ENCODE measurements around the gene PCYOX1L.

The PCYOX1L gene

DNA sequence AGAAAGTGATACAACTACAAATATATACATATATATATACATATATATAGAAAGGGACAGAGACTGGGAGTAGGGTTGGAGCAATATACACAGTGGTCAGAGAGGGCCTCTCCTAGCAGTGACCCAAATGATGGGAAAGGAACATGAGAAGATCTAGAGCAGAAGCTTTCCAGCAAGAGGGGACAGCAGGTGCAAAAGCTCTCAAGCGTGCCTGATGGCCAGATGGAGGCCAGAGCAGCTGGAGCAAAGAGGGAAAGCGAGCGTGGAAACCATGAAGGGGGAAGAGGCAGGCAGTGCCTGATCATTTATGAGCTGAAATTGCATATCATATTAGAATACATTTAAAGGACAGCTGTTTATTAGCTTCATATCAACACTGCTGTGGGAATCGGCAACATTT, 20.1 kb upstream of the PCYOX1L start:
- no peak for DNase-seq (ENCODE audit: low read depth in 2 of 2)

DNA sequence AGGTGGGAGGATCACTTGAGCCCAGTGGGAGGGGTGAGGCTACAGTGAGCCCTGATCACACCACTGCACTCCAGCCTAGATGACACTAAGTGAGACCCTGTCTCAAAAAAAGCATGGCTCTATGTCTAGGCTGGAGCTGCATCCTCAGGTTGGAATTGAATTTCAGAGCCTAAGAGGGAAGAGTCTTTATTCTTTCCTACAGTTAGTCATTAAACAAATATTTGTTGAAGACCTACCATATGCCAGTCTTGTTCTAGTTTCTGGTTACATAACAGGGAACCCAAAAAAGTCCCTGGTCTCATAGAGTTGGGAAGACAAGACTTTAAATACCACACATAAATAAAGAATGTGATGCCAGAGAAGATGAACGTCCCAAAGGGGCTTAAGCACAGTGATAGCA, 19.5 kb upstream of the PCYOX1L start:
- DNase-seq (ENCODE audit: low read depth in 2 of 2), result no peak

DNA sequence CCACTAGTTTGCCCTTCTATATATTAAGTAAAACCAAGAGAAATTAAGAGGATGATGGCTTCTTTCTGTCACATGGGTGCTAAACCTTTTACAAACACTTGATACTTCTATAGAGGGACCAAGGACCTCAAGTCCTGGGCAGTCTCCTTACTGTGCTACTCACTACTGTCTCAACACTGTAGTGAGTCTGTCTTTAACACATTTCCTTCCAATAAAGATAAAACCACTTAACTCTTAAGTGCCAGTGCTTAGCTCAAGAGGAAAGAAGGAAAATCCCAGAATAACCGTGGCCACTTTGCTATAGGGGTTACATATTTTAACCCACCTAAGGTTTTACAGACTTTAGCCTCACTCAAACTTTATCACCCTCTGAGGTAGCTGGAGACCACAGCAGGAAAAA, 16.9 kb upstream of the PCYOX1L start:
- DNase-seq (ENCODE audit: low read depth in 2 of 2), result no peak

DNA sequence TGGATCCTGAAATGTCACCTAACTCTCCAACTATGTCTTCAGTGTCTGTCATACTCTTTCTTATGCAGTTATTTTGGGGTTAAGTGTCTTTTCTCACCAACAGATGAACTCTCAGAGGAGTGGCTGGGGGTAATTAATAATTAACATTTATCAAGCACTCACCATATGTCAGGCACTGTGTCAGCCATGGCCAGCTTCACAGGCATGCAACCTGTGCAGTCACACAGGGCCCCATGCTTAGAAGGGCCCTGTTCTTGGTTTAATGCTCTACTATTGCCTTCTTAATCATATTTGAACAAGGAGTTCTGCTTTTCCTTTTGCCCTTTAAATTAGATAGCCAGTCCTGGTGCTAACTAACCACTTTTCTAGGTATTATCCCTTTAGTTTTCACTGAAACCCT, 16.0 kb upstream of the PCYOX1L start:
- no peak for DNase-seq (ENCODE audit: low read depth in 2 of 2)

DNA sequence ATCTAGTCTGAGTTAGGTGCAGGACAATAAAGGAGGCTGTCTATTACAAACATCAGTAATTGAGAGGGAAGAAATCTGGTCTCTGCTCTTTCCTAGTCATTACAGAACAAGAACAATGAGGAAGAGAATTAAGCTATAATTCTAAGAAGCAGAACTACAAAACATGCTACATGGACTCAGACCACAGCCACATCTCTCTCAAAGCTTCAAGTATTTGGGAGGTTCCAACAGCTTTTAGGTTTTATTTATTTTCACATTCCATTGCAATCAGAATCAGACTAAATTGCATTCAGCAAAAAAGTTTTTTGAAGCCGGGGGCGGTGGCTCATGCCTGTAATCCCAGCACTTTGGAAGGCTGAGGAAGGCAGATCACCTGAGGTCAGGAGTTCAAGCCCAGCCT, 13.7 kb upstream of the PCYOX1L start:
- no peak for DNase-seq (ENCODE audit: low read depth in 2 of 2)

DNA sequence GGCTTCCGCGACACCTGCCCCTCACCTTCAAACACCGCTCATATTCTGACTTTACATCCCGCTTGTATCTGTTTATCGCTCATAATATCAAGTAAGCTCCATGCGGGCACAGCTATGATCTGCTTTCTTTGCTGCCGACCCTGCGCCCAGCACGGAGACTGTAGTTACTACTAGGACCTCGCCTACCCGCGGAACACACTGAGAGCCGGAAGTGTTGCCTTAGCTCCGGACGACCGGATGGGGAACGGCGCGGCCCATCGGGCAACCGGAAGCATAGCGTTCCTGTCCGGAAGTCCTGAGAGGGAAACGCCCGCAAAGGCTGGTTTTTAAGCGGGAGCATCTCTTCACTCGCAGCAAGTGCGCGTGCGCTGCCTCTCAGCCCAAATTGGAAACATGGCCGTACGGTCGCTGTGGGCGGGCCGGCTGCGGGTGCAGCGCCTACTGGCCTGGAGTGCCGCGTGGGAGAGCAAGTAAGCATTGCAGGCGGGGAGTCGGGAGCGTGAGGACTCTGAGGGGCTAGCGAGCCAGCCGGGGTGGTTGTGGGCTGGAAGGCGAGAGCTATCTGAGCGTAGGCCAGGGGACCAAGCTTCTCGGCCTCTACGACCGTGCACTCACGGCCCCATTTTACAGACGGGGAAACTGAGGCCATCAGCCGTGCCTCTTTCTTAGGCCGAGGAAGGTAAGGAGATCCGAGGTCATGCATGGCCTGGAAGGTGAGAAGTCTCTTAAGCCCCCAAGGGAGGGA, 12.5 kb upstream of the PCYOX1L start, which contains the start of gene GRPEL2:
GRPEL2 (plus strand) TSS at position 353 of the 745 bp plus-strand sequence; CDS start at position 394, 41 bp downstream.
- DNase-seq (ENCODE audit: low read depth in 2 of 2), result peak; percentile 82 to 83

DNA sequence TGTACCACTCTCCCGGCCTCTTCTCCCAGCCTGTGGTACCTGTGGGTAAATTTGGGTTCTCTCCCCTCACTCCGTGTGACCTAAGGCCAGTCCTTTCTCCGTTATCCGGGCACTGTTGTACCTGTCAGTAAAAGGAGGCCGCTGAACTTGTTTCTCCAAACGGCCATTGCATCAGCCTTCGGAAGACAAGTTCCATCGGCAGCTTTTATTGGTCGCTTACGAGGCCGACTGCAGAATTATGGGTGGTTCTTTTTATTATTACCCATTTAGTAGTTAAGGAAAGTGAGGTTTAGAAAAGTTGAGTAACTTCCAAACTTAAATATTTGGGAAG, 12.0 kb upstream of the PCYOX1L start:
- no peak for DNase-seq (ENCODE audit: low read depth in 2 of 2)

DNA sequence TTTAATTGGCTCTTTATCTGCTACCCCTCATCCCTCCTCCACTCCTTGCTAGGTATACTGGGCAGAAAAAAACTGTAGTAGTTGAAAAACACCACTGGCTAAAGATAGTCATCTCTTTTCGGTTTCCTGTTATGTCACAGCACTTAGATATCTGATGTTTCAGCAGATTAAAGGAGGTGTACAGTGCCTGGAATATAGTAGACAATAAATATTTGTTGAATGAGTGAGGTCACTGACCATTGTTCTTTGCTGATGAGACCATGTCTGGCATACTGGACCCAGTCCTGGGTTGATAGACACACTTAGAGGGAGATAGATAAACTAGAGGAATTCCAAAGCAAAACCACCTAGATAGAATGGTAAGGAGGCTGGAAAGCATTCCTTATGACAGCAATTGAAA, 9.3 kb upstream of the PCYOX1L start:
- no peak for DNase-seq (ENCODE audit: low read depth in 2 of 2)

DNA sequence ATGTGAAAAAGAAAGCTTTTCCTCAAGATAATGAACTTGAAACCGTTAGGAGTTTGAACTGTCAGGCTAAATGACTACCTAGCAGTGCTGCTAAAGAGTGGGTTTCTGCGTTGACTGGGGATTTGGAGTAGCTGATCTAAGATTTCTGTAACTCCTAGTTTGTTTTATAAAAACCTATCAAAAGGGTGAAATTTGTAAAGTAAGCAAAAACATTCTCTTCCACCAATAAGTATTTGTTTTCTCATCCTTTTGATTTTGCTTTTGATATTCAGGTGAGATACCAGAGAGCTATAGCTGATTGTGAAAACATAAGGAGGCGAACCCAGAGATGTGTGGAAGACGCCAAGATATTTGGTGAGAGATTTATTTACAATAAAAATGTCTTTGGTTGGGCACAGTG, 8.5 kb upstream of the PCYOX1L start:
- no peak for DNase-seq (ENCODE audit: low read depth in 2 of 2)

DNA sequence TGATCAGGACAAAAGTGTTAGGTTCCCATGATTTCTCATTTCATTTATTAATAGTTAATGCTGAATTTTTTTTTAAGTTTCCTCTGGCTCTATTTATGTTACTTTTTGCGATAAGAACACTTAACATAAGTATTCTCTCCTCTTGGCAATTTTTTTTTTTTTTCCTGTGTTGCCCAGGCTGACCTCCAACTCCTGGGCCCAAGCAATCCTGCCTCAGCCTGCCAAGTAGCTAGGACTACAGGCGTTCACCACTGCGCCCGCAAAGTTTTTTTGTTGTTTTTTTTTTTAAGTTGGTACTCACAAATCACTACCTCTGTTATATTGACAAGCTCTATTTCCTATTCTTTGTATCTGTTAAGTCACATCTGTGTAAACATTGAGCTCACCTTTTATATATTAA, 5.7 kb upstream of the PCYOX1L start:
- no peak for DNase-seq (ENCODE audit: low read depth in 2 of 2)

DNA sequence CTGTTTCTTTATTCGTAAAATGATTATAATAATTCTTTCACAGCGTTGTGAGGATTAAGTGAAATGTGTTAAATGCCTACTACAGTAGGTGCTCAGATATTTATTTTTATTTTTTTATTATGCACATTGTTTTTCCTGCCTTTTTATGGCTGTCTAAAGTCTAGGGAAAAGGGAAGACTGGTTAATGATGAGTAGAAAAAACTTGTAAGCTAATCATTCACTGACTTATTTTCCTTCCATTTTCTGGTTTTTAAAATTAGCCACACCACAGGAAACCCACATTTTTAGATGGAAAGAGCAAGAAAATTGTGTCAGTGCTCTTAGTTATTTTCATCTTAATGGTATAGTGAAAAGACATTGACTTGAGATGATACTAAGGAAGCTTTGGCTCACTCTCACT, 3.9 kb upstream of the PCYOX1L start:
- no peak for DNase-seq (ENCODE audit: low read depth in 2 of 2)

DNA sequence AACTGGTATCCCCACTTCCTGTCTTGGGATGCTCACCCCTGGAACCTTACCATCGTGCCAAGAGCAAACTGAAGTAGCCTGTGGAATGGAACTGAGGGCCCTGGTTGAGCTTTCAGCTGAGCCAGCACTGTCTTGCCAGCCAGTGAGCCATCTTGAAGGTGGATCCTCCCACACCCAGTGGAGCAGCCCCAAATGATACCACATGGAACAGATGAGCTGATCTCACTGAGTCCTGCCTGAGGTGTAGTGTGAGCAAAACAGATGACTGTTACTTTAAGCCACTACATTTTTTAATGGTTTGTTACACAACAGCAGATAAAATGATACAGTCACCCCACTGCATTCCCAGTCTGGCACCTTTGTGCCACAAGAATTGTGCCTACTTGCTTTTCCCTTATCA, 2.2 kb upstream of the PCYOX1L start:
- no peak for DNase-seq (ENCODE audit: low read depth in 2 of 2)

DNA sequence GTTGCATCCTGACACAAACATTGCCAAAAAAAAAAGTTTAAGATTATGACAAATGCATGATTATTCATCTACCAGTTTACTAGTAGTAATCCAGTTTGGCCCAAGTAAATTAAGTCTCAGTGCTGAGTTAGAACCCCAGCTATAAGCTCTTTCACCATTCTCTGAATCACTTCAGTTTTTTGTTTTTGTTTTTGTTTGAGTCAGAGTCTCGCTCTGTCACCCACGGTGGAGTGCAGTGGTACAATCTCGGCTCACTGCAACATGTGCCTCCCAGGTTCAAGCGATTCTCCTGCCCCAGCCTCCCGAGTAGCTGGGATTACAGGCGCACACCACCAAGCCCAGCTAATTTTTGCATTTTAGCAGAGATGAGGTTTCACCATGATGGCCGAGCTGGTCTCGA, 1.5 kb upstream of the PCYOX1L start:
- DNase-seq (ENCODE audit: low read depth in 2 of 2), result no peak

DNA sequence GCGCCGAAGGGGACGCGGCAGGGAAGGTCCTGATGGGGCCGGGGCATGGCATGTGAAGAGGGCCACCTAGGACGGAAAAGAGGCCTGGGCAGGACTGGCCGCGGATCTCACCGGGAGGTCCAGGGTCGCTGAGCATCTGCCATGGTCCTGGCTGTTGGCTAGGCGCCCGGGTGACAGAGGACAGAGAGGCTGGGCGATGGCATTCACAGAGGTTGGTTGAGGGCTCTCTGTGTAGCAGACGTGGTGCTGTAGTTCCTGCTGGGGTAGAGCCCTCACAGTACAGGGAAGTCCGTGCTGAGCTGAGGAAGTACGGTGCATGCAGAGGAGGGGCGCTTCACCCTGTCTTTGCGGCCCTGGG, 427 bp downstream of the PCYOX1L start:
- no peak for DNase-seq (ENCODE audit: low read depth in 2 of 2)

DNA sequence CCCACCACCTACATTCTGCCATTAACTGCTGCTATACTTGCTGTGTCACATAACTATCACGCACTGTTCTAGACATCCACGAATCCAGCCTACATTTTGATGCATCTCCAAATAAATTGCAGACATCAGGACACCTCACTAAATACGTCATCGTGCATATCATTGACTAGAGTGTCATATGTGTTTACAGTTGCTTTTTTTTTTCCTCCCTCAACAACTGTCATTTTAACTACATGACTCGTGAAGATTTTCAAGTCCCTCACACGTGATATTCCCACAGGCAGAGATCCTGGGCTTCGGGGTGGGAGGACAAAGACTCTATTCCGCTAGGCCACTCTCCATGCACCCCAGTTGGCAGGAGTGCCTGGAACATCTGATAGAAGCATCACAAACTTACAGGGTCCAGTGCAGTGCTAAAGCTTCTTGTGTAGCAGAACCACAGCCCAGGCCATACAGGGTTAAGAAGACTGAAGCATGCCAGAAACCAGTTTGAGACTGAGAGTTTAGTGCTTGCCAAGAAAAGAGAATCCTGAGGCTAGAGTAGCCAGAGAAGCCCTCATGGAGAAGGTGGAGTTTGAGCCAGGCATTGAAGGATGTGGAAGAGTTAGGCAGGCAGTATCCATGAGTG, 1.1 kb downstream of the PCYOX1L start:
- DNase-seq (ENCODE audit: low read depth in 2 of 2), result no peak

DNA sequence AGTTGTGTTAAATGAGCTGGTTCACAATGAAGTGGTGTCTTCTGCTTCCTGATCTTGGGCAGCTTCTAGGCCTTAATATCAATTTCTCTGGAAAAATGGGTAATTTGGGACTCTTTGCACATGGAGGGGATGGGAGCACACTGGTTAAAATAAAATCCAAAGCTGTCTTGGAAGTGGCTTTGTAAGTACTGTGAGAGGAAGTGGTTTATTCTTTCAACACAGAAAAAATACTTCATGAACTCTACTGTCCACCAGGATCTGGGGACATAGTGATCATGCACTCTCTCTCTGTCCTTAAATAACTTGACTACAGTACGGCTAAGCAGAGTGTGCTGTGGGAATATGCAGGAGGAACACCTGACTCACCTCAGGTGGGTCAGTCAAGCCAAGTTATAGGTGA, 2.4 kb downstream of the PCYOX1L start:
- no peak for DNase-seq (ENCODE audit: low read depth in 2 of 2)

DNA sequence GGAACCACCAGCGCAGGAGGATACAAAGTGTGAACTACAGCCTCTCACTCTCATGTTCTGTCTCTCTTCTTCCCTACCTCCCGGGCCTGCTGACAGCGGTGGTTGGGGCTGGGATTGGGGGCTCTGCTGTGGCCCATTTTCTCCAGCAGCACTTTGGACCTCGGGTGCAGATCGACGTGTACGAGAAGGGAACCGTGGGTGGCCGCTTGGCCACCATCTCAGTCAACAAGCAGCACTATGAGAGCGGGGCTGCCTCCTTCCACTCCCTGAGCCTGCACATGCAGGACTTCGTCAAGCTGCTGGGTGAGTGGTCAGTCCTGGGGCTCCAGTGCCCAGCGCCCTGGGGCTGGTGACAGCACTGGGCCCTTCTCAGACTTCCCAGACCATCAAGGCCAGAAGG, 4.7 kb downstream of the PCYOX1L start:
- DNase-seq (ENCODE audit: low read depth in 2 of 2), result no peak

DNA sequence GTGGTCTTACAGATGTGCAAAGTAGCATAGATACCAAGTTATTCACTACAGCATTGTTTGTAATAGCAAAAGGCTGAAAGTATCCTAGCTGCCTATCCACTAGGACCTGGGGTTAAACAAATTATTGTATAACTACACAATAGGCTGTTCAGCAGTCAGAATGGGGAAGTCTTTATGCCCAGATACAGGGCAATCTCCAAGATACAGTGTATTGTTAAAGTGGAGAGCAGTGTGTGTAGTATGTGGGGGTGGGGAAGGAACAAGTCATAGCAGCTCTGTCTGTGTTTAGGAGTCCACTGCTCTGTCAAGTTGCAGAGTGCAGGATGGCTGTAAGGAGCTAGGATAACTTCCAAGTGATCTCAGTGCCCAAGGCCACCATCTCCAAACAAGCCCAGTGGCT, 5.5 kb downstream of the PCYOX1L start:
- DNase-seq (ENCODE audit: low read depth in 2 of 2), result no peak

DNA sequence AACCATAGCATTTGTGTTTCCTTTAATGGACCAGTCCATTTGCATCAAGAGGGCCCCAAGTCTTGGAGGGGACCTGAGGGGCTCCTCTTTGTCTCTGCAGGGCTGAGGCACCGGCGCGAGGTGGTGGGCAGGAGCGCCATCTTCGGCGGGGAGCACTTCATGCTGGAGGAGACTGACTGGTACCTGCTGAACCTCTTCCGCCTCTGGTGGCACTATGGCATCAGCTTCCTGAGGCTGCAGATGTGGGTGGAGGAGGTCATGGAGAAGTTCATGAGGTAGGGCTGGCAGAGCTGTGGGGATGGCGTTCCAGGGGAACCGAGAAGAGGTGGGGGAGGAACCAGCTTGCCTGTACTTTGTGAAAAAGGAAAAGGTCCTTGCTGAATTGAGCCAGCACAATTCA, 6.1 kb downstream of the PCYOX1L start:
- DNase-seq (ENCODE audit: low read depth in 2 of 2), result no peak

DNA sequence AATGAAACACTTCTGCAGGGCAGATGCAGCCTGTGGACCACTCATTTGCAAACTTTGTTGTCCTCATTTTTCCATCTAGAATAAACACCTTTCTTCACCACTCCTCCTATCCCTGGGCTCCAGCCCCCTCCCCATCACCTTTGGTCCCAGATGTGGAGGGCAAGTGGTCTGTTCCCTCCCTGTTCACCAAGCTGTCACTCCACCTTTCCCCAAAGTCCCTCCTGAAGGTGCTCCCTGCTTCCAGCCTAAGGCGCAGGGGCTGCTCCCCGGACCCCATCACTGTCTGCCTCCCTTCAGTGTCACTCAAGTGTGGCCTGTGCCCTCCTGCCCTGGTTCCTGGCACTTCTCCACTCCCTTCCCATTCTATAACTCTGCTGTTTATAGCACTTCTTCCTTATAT, 6.9 kb downstream of the PCYOX1L start:
- no peak for DNase-seq (ENCODE audit: low read depth in 2 of 2)

DNA sequence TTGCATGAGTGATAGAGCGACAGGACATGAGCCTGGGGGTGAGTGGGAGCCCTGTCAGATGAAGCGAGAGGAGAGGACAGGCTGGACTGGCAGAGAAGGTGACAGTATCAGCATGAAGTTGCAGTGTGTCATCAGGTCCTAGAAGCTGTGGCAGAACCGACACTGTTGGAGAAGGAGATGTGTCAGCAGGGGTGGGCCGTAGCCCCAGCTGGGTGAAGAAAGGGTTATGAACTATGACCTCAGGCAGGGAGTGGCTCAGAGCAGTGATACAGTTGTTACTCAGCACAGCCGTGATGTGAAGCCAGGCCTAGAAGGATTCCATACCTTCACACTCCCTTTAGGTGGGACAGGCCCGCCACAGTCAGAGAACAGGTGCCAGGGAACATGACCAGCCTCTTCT, 7.6 kb downstream of the PCYOX1L start:
- no peak for DNase-seq (ENCODE audit: low read depth in 2 of 2)

DNA sequence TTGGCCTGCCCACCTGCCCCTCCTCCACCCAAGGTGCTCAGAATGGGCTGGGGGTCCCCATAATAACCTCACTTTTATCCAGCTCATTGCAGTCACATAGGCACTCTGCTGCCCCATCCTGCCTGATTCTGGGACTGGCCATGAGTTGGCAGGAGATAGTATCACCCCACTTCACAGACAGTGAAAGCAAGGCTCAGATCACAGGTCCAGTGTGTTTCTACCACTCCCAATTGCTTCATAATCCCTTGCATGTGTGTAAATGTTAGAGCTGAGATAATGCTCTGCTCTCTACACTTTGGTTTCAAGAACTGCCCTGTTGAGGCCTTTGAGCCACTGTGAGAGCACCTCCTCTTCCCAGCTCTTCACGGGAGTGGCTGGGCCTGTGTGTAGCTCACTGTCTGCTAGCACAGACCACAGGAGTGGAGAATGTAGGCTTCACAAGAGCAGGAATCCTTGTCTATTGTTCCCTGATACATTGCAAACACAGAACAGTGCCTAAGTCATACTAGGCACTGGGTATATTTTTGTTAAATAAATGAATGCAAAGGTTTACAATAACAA, 8.4 kb downstream of the PCYOX1L start:
- DNase-seq (ENCODE audit: low read depth in 2 of 2), result no peak

DNA sequence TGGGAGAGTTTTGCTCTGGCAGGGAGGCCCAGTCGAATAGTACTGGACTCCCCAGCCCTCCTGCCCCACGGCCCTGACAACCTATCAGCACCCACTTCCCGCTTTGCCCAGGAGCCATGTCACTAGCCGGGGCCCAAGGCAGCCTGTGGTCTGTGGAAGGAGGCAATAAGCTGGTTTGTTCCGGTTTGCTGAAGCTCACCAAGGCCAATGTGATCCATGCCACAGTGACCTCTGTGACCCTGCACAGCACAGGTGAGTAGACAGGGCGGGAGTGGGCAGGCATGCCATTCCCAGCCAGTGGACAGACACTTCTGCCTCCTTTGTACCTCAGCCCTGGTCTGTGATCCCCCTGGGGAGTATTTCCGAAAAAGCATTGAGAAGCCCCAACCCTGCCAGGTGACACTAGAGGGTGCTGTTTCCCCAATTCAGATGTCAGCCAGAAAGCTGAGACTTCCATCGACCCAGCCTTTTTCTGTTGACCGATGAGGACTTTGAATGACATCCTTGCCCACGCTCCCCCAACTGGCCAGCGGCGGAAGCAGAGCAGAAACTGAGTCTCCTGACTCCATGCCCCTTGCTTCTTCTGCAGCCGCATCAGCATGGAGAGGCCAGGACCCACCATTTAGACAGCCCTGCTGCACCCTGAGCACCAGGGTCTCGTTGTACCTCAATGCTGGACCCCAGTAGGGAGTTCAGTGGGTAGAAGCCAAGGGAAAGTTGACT, 9.6 kb downstream of the PCYOX1L start:
- peak in 1 of 2 donors; percentile 25 for DNase-seq (ENCODE audit: low read depth in 2 of 2)
